Astrocyte (in vitro differentiated cells and primary cell): ENCODE measurements around the gene C2orf76. TPM values are rescaled to one million over a fixed set of nuclear protein-coding genes. Genes with fewer than 3 reads are reported as not detected.

ENCODE experiments used
- DNase-seq: peaks from one replicate; pipeline ENCODE4 v3.0.0-alpha.2; 2010; ENCODE audit warnings: low read depth
- FAIRE-seq: peaks from 2 replicates; lab custom pipeline; 2011; peaks lifted over from hg19 to GRCh38; lab: Jason Lieb, UNC
- H2AFZ ChIP-seq: 2 replicates; pipeline ENCODE4 v1.6.0; 2012; ENCODE audit warnings: low read depth, low read length, inconsistent platforms
- H3K27ac ChIP-seq: 2 replicates; pipeline ENCODE4 v1.5.1; 2011; ENCODE audit warnings: low read depth, low read length, inconsistent platforms
- H3K27me3 ChIP-seq: 2 replicates; pipeline ENCODE4 v1.6.0; 2011; ENCODE audit warnings: low read length, inconsistent platforms; ENCODE audit not compliant: insufficient read depth
- H3K36me3 ChIP-seq: 2 replicates; pipeline ENCODE4 v1.5.1; 2011; ENCODE audit warnings: low read length, inconsistent platforms; ENCODE audit not compliant: insufficient read depth
- H3K4me1 ChIP-seq: 2 replicates; pipeline ENCODE4 v1.5.1; 2011; ENCODE audit warnings: low read length, inconsistent platforms; ENCODE audit not compliant: insufficient read depth
- H3K4me2 ChIP-seq: 2 replicates; pipeline ENCODE4 v1.6.0; 2012; ENCODE audit warnings: low read length, inconsistent platforms
- H3K4me3 ChIP-seq: 2 replicates; pipeline ENCODE4 v1.5.1; 2011; ENCODE audit warnings: low read depth, mild to moderate bottlenecking, low read length, inconsistent platforms; ENCODE audit not compliant: insufficient read depth
- H3K79me2 ChIP-seq: 2 replicates; pipeline ENCODE4 v1.6.0; 2012; ENCODE audit warnings: mild to moderate bottlenecking, low read length, inconsistent platforms; ENCODE audit not compliant: insufficient read depth
- H3K9ac ChIP-seq: 2 replicates; pipeline ENCODE4 v1.6.0; 2012; ENCODE audit warnings: mild to moderate bottlenecking, low read length, inconsistent platforms
- H3K9me3 ChIP-seq: 2 replicates; pipeline ENCODE4 v1.5.1; 2012; ENCODE audit warnings: low read depth, mild to moderate bottlenecking, low read length, inconsistent platforms; ENCODE audit not compliant: insufficient read depth
- H4K20me1 ChIP-seq: 2 replicates; pipeline ENCODE4 v1.6.0; 2012; ENCODE audit warnings: low read length, inconsistent platforms; ENCODE audit not compliant: insufficient read depth
- H3K27ac Mint-ChIP-seq: one replicate; pipeline ENCODE4 v1.8.0; 2021; ENCODE audit warnings: mild to moderate bottlenecking, mixed read lengths; ENCODE audit not compliant: unreplicated experiment
- H3K27me3 Mint-ChIP-seq: one replicate; pipeline ENCODE4 v1.8.0; 2021; ENCODE audit warnings: low read depth, mixed read lengths; ENCODE audit not compliant: unreplicated experiment
- H3K36me3 Mint-ChIP-seq: one replicate; pipeline ENCODE4 v1.8.0; 2021; ENCODE audit warnings: low read depth, mixed read lengths; ENCODE audit not compliant: unreplicated experiment
- H3K4me1 Mint-ChIP-seq: one replicate; pipeline ENCODE4 v1.8.0; 2021; ENCODE audit warnings: low read depth, mixed read lengths; ENCODE audit not compliant: unreplicated experiment
- H3K4me3 Mint-ChIP-seq: one replicate; pipeline ENCODE4 v1.8.0; 2021; ENCODE audit warnings: mild to moderate bottlenecking, moderate library complexity, mixed read lengths; ENCODE audit not compliant: unreplicated experiment
- H3K9me3 Mint-ChIP-seq: one replicate; pipeline ENCODE4 v1.8.0; 2021; ENCODE audit warnings: mild to moderate bottlenecking, mixed read lengths; ENCODE audit not compliant: unreplicated experiment
- EZH2 ChIP-seq: IDR thresholded peaks from 2 replicates; pipeline ENCODE4 v1.6.1; 2012; ENCODE audit warnings: mild to moderate bottlenecking, low read length, inconsistent platforms; ENCODE audit not compliant: insufficient read depth
- total RNA-seq: library from RNA; stranded (reverse); gene quantifications from 2 replicates; pipeline ENCODE4 v1.2.1, GENCODE V29; 2021
- TF ChIP-seq, protein P1 (sequence below): IDR thresholded peaks from 2 replicates; pipeline ENCODE4 v1.5.1; 2011; ENCODE audit warnings: low read depth, mild to moderate bottlenecking, inconsistent platforms, low read length, moderate library complexity; ENCODE audit not compliant: insufficient read depth

Gene C2orf76
- total RNA-seq, 1 donor from 2014 or later = 9.2 TPM

DNA sequence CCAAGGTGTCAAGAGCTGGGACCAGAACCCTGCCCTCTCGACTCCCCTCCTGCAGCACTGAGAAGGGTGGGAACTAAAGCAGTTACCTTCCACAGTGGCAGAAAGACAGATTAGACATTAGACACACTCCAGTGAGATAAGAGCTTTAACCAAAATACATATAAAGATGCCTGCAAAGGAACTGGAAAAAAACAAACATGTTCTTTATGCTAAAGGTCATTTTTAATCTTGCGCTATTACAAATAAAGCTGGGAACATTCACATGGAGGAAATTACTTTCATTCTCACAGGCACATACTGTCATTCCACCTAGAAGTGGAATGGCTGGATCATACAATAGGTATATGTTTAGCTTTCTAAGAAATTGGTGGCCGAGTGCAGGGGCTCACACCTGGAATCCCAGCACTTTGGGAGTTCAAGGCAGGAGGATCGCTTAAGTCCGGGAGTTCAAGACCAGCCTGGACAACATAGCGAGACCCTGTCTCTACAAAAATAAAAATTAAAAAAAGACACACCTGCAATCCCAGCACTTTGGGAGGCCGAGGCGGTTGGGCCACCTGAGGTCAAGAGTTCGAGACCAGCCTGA lies 41.9 kb downstream of the C2orf76 start:
- Mint-ChIP-seq H3K27ac (no peak overlapping the region), H3K36me3 (no peaks in the 10 kb centered on the region), H3K9me3 (no peaks in the 10 kb centered on the region), H3K4me1 (no peaks in the 10 kb centered on the region), H3K27me3 (no peaks in the 10 kb centered on the region), H3K4me3 (no peak overlapping the region)
- TF ChIP-seq EZH2 = no peak
- TF ChIP-seq, protein P1, sequence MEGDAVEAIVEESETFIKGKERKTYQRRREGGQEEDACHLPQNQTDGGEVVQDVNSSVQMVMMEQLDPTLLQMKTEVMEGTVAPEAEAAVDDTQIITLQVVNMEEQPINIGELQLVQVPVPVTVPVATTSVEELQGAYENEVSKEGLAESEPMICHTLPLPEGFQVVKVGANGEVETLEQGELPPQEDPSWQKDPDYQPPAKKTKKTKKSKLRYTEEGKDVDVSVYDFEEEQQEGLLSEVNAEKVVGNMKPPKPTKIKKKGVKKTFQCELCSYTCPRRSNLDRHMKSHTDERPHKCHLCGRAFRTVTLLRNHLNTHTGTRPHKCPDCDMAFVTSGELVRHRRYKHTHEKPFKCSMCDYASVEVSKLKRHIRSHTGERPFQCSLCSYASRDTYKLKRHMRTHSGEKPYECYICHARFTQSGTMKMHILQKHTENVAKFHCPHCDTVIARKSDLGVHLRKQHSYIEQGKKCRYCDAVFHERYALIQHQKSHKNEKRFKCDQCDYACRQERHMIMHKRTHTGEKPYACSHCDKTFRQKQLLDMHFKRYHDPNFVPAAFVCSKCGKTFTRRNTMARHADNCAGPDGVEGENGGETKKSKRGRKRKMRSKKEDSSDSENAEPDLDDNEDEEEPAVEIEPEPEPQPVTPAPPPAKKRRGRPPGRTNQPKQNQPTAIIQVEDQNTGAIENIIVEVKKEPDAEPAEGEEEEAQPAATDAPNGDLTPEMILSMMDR = no peak
- Histone ChIP-seq H2AFZ (no peak overlapping the region), H3K4me2 (no peak overlapping the region), H3K79me2 (no peaks in the 10 kb centered on the region), H3K9me3 (no peaks in the 10 kb centered on the region), H3K9ac (no peak overlapping the region), H4K20me1 (no peaks in the 10 kb centered on the region), H3K36me3 (no peaks in the 10 kb centered on the region), H3K27me3 (no peaks in the 10 kb centered on the region), H3K27ac (no peak overlapping the region), H3K4me1 (no peaks in the 10 kb centered on the region), H3K4me3 (no peak overlapping the region)
- DNase-seq (no peak), FAIRE-seq (no peak)

DNA sequence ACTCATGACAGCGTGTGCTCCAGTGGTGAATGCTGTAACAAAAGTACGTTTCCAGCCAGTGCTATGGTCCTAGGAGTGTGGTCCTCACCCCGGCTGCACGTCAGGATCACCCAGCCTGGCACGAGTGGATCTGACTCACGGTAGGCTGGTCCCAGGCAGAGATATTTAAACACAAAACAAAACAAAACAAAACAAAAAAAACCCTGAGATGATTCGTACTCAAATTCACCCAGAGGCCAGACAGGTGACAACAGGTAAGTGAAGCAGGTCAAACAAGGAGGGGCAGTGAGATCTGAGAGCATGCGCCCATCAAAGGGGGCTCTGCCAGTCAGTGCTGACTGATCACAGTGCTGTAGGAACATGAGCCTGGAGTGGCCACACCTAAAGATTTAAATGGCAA lies 43.2 kb downstream of the C2orf76 start:
- Mint-ChIP-seq H3K9me3 (no peaks in the 10 kb centered on the region), H3K4me1 (no peaks in the 10 kb centered on the region), H3K4me3 (no peak overlapping the region), H3K27me3 (no peaks in the 10 kb centered on the region), H3K27ac (no peak overlapping the region), H3K36me3 (no peaks in the 10 kb centered on the region)
- Histone ChIP-seq H3K4me2 (no peak overlapping the region), H3K79me2 (no peaks in the 10 kb centered on the region), H3K36me3 (no peaks in the 10 kb centered on the region), H2AFZ (no peak overlapping the region), H3K9ac (no peak overlapping the region), H4K20me1 (no peaks in the 10 kb centered on the region), H3K4me3 (no peak overlapping the region), H3K9me3 (no peaks in the 10 kb centered on the region), H3K4me1 (no peaks in the 10 kb centered on the region), H3K27ac (no peak overlapping the region), H3K27me3 (no peaks in the 10 kb centered on the region)
- FAIRE-seq = no peak
- TF ChIP-seq, protein P1 = no peak
- TF ChIP-seq EZH2 = no peak
- DNase-seq = no peak

GRCh38 chr2:119319593-119319992 lies 47.0 kb downstream of the C2orf76 start:
- no peaks in the 10 kb centered on the region for H3K27me3 Mint-ChIP-seq
- no peak overlapping the region for H3K4me3 Mint-ChIP-seq
- FAIRE-seq (no peak), DNase-seq (no peak)
- no peaks in the 10 kb centered on the region for H3K9me3 Mint-ChIP-seq
- no peak overlapping the region for H3K27ac ChIP-seq
- H3K4me3 ChIP-seq = no peak overlapping the region
- no peaks in the 10 kb centered on the region for H3K36me3 Mint-ChIP-seq
- no peaks in the 10 kb centered on the region for H4K20me1 ChIP-seq
- no peaks in the 10 kb centered on the region for H3K9me3 ChIP-seq
- H3K36me3 ChIP-seq = no peaks in the 10 kb centered on the region
- H3K27me3 ChIP-seq = no peaks in the 10 kb centered on the region
- no peak overlapping the region for H3K9ac ChIP-seq
- H3K79me2 ChIP-seq = no peaks in the 10 kb centered on the region
- H3K4me1 Mint-ChIP-seq = no peaks in the 10 kb centered on the region
- H2AFZ ChIP-seq = no peak overlapping the region
- no peaks in the 10 kb centered on the region for H3K4me1 ChIP-seq
- TF ChIP-seq, protein P1 = no peak
- no peak for TF ChIP-seq EZH2
- no peak overlapping the region for H3K27ac Mint-ChIP-seq
- no peak overlapping the region for H3K4me2 ChIP-seq
